ENCODE data around the gene MT1M. TPM values are rescaled to one million over a fixed set of nuclear protein-coding genes. Genes with fewer than 3 reads are reported as not detected.
"Not testable (repeated sequence)": the region's sequence is repeated elsewhere in the genome, so short reads cannot be mapped to it uniquely, and the experiment has no call there.

Gene MT1M
- total RNA-seq, 1 donor = 10.3 TPM

- H3K4me3 ChIP-seq (ENCODE audit: low read depth, low read length) = no peak within 1 kb of the TSS
- no peak for TF ChIP-seq CTCF (IDR thresholded peaks at IDR 0.05; ENCODE audit: insufficient read depth, low read length)
- DNase-seq (ENCODE audit: low read depth) = no peak
Observed at GRCh38 chr16:56669005-56669839, 36.8 kb downstream of the MT1M start, which contains the start of gene MT1H. Gene MT1H, plus strand, starts transcription at chr16:56669814. Its CDS starts 71 bp downstream, at chr16:56669885.

- TF ChIP-seq CTCF (IDR thresholded peaks at IDR 0.05; ENCODE audit: insufficient read depth, low read length) = no peak
- H3K4me3 ChIP-seq (ENCODE audit: low read depth, low read length) = no peak overlapping the region
- DNase-seq (ENCODE audit: low read depth) = no peak
Observed at GRCh38 chr16:56669840-56670619, 37.6 kb downstream of the MT1M start.

- DNase-seq (ENCODE audit: low read depth) = no peak
- TF ChIP-seq CTCF (IDR thresholded peaks at IDR 0.05; ENCODE audit: insufficient read depth, low read length) = no peak
- no peak overlapping the region for H3K4me3 ChIP-seq (ENCODE audit: low read depth, low read length)
Observed at GRCh38 chr16:56670620-56670934, 38.1 kb downstream of the MT1M start.

GRCh38 chr16:56671691-56672090, 39.2 kb downstream of the MT1M start:
- H3K4me3 ChIP-seq (ENCODE audit: low read depth, low read length) = not testable (repeated sequence)
- DNase-seq (ENCODE audit: low read depth) = peak; percentile 22

- not testable (repeated sequence) for H3K4me3 ChIP-seq (ENCODE audit: low read depth, low read length); DNase-seq (ENCODE audit: low read depth)
Observed at GRCh38 chr16:56672171-56672570, 39.7 kb downstream of the MT1M start.

GRCh38 chr16:56672761-56673536, 40.5 kb downstream of the MT1M start:
- no peak for TF ChIP-seq CTCF (IDR thresholded peaks at IDR 0.05; ENCODE audit: insufficient read depth, low read length)
- no peak for DNase-seq (ENCODE audit: low read depth)
- H3K4me3 ChIP-seq (ENCODE audit: low read depth, low read length) = no peak overlapping the region

GRCh38 chr16:56673921-56674320, 41.5 kb downstream of the MT1M start:
- DNase-seq (ENCODE audit: low read depth) = peak; percentile 44
- H3K4me3 ChIP-seq (ENCODE audit: low read depth, low read length) = no peak overlapping the region
- peak; percentile 70 for TF ChIP-seq CTCF (IDR thresholded peaks at IDR 0.05; ENCODE audit: insufficient read depth, low read length)

- DNase-seq (ENCODE audit: low read depth); H3K4me3 ChIP-seq (ENCODE audit: low read depth, low read length): not testable (repeated sequence)
Observed at GRCh38 chr16:56674570-56674969, 42.1 kb downstream of the MT1M start.

Measured in fibroblast of the aortic adventitia (primary cell).